ENCODE data around the gene ATP1A4.

Gene ATP1A4

GRCh38 chr1:160115545-160116282 is 35.7 kb upstream of the ATP1A4 start, which contains the start of gene ATP1A2:
ATP1A2 (plus strand) TSS chr1:160115759; CDS start chr1:160115862, 103 bp downstream.
- no peak within 1 kb of the TSS for H3K4me3 ChIP-seq (ENCODE audit: low read depth, low read length)
- no peaks in the 10 kb centered on the region for H3K36me3 ChIP-seq (ENCODE audit: control insufficient read depth in 2 of 2, insufficient read depth in 1 of 2, low read length in 2 of 2)
- TF ChIP-seq ZFHX2 (tag by site-specific recombination; conservative IDR thresholded peaks at IDR 0.05) (peak; percentile 78), ZEB2 (tag by site-specific recombination; IDR thresholded peaks at IDR 0.05) (no peak), EGR2 (tag by site-specific recombination; IDR thresholded peaks at IDR 0.05; ENCODE audit: low read depth) (peak; percentile 90), ZNF654 (tag by site-specific recombination; IDR thresholded peaks at IDR 0.05; ENCODE audit: low read depth) (no peak)
- no peaks in the 10 kb centered on the region for H3K9me3 ChIP-seq (ENCODE audit: control insufficient read depth, insufficient read depth, low read depth, low read length)
- ChIA-PET POLR2A (no interaction called here), CTCF (interaction anchor here (0.7 kb wide), 1 partner anchor 8 kb away, joined by 3 read pairs; no protein-coding TSS in a partner anchor)
- H3K4me1 ChIP-seq (ENCODE audit: control insufficient read depth, insufficient read depth, low read length) = no peaks in the 10 kb centered on the region
- no peak within 1 kb of the TSS for H3K27ac ChIP-seq (ENCODE audit: extremely low read depth, low read depth, low read length)

- Histone ChIP-seq H3K9me3 (ENCODE audit: control insufficient read depth, insufficient read depth, low read depth, low read length) (no peaks in the 10 kb centered on the region), H3K27ac (ENCODE audit: extremely low read depth, low read depth, low read length) (no peak overlapping the region), H3K4me1 (ENCODE audit: control insufficient read depth, insufficient read depth, low read length) (no peaks in the 10 kb centered on the region), H3K36me3 (ENCODE audit: control insufficient read depth in 2 of 2, insufficient read depth in 1 of 2, low read length in 2 of 2) (no peaks in the 10 kb centered on the region), H3K4me3 (ENCODE audit: low read depth, low read length) (no peak overlapping the region)
- TF ChIP-seq PRDM2 (tag by site-specific recombination; IDR thresholded peaks at IDR 0.05; ENCODE audit: borderline replicate concordance) = no peak
- TF ChIP-seq ZSCAN23 (tag by site-specific recombination; IDR thresholded peaks at IDR 0.05) = no peak
- no peak for TF ChIP-seq ZNF366 (tag by site-specific recombination; conservative IDR thresholded peaks at IDR 0.05)
- no peak for TF ChIP-seq ZNF785 (tag by site-specific recombination; IDR thresholded peaks at IDR 0.05)
- no peak for TF ChIP-seq ZNF561 (tag by site-specific recombination; IDR thresholded peaks at IDR 0.05; ENCODE audit: borderline replicate concordance)
- TF ChIP-seq ZNF10 (tag by site-specific recombination; IDR thresholded peaks at IDR 0.05) = no peak
- TF ChIP-seq ZNF514 (tag by site-specific recombination; IDR thresholded peaks at IDR 0.05) = no peak
- no peak for TF ChIP-seq ZNF837 (tag by site-specific recombination; IDR thresholded peaks at IDR 0.05)
- ChIA-PET CTCF (interaction anchor here (0.7 to 3.6 kb wide), 4 partner anchors 8 to 175 kb away, joined by 3 to 14 read pairs (median 4); no protein-coding TSS in a partner anchor), POLR2A (no interaction called here)
These were observed 34.9 kb upstream of the ATP1A4 start for GRCh38 chr1:160116283-160117147.

- H3K4me3 ChIP-seq (ENCODE audit: low read depth, low read length) = no peak overlapping the region
- CTCF ChIA-PET = interaction anchor here (1.4 to 3.6 kb wide), 3 partner anchors 11 to 174 kb away, joined by 3 to 14 read pairs (median 5); no protein-coding TSS in a partner anchor
- H3K36me3 ChIP-seq (ENCODE audit: control insufficient read depth in 2 of 2, insufficient read depth in 1 of 2, low read length in 2 of 2) = no peaks in the 10 kb centered on the region
- H3K27ac ChIP-seq (ENCODE audit: extremely low read depth, low read depth, low read length) = no peak overlapping the region
- POLR2A ChIA-PET = interaction anchor here (0.6 kb wide), 1 partner anchor 12 kb away, joined by 4 read pairs; no protein-coding TSS in a partner anchor
- H3K4me1 ChIP-seq (ENCODE audit: control insufficient read depth, insufficient read depth, low read length) = no peaks in the 10 kb centered on the region
- H3K9me3 ChIP-seq (ENCODE audit: control insufficient read depth, insufficient read depth, low read depth, low read length) = no peaks in the 10 kb centered on the region
- no peak for TF ChIP-seq ZNF654 (tag by site-specific recombination; IDR thresholded peaks at IDR 0.05; ENCODE audit: low read depth)
These were observed 34.1 kb upstream of the ATP1A4 start for GRCh38 chr1:160117300-160117699.
